ENCODE data around the gene UNK. TPM values are rescaled to one million over a fixed set of nuclear protein-coding genes. Genes with fewer than 3 reads are reported as not detected.

The UNK gene
- total RNA-seq, 2 experiments from 2014 or later, result 24.5 to 33.7 TPM

DNA sequence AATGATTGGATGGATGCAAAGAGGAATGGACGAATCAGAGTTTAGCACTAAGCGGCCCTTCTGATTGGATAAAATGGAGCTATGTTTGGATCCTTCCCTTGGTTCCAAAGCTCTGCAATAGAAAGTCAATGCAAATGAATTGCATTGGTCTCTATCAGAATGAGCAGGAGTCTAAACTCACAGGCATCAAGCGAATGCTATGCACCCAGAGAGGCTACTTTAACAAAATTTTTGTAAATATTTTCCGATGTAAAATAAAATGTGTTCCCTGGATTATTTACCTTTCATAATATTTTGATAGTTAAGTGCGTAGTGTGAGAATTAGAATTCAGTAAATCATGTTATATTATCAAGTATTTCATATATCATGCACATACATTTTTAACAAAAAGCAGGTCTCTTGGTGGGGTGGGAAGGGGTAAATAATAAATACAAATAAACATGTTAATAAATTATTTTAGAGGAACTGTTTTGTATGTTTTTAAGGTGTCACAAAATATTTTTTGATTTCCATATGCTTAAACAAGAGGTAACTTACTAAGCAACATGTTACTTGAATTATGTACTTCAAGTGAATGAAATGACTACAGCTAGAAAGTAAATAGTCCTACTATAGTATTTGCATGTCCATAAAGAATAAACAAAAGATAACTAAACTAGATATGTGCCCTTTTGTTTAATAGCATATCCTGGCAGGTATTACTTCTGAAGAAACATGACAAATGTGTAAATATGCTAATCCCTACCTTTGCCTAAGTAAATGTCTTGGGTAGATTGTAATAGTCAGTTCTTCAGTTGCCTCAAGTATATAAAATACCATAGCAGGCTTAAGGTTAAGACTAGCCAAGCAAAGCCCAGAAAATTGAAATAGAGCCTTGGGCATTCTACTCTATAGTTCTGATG is 4.4 kb upstream of the UNK start:
- ATAC-seq (no peak), DNase-seq (no peak)
- Mint-ChIP-seq H3K4me3 (peak overlapping the region; percentile 98), H3K36me3 (ENCODE audit: low read depth) (peaks cover 44% of the 10 kb centered on the region), H3K4me1 (peaks cover 46% of the 10 kb centered on the region), H3K9me3 (ENCODE audit: low read depth) (no peaks in the 10 kb centered on the region), H3K27me3 (peaks cover 1% of the 10 kb centered on the region), H3K27ac (peak overlapping the region; percentile 99)
- CTCF ChIA-PET, result interaction anchor here (0.6 to 2.3 kb wide), 11 partner anchors 10 to 622 kb away, joined by 3 to 8 read pairs (median 4); partner anchors contain the start of genes GALK1, TRIM65 and WBP2
- intact Hi-C loops (cut with DNase I, micrococcal nuclease), result loop anchor here (1.0 to 10.0 kb wide), 18 partner anchors 15 to 957 kb away; partner anchors contain the start of genes SRSF2 (in 2 of the 2), UBALD2 (in 2 of the 2), FDXR (in 1 of the 2) and GALK1 (in 1 of the 2)
- POLR2A ChIA-PET, result interaction anchor here (0.5 to 1.6 kb wide), 24 partner anchors 9 to 820 kb away, joined by 3 to 25 read pairs (median 4); partner anchors contain the start of genes GALK1, ITGB4, RECQL5 and SAP30BP

GRCh38 chr17:75783069-75783783 is 1.4 kb upstream of the UNK start:
- ChIA-PET POLR2A (interaction anchor here (0.6 to 5.1 kb wide), 6 partner anchors 9 to 446 kb away, joined by 3 to 45 read pairs (median 4); partner anchors contain the start of gene WBP2), CTCF (interaction anchor here (0.5 to 2.2 kb wide), 19 partner anchors 10 to 481 kb away, joined by 3 to 13 read pairs (median 5); partner anchors contain the start of genes GALK1, RECQL5, SAP30BP and WBP2)
- peak; percentile 18 for ATAC-seq
- intact Hi-C loops (cut with DNase I, micrococcal nuclease), result loop anchor here (5.0 to 10.0 kb wide), 4 partner anchors 409 to 954 kb away; partner anchors contain the start of genes FDXR (in 1 of the 2), MFSD11 (in 1 of the 2), SPHK1 (in 1 of the 2) and SRSF2 (in 1 of the 2)
- Mint-ChIP-seq H3K4me1 (peaks cover 52% of the 10 kb centered on the region), H3K36me3 (ENCODE audit: low read depth) (peaks cover 21% of the 10 kb centered on the region), H3K27me3 (peaks cover 1% of the 10 kb centered on the region), H3K4me3 (peak overlapping the region; percentile 91), H3K27ac (peak overlapping the region; percentile 100), H3K9me3 (ENCODE audit: low read depth) (no peaks in the 10 kb centered on the region)
- DNase-seq, result no peak

DNA sequence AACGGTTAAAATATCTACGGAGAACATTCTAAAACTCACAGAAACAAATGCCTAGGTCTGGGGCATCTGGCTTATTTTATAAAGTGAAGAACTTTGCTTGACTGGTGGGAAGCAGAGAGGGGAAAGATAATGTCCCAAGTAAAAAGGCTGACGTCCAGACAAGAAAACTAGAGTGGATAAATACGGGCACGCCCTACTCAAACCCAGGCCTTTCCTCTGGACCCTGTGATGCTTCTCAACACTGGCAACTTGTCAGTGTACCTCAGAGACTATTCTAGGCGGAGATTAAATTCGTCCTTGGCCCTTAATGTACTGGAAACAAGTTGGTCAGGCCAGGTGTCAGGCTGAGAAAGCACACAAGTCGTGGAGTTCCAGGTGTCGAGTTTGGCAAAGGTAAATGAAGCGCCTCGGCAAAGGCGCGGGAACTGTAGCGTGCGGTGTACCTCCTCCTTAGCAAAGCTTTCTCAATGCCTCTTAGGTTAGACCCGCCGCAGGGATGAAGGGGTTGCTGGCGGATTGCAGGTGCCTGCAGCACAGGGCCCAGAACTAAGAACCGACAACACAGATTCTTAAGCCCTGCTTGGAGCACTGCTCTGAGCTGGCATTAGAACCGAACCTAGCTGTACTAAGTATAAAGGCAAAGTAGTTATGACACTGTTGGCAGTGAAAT is 668 bp upstream of the UNK start:
- peaks cover 14% of the 10 kb centered on the region for H3K36me3 Mint-ChIP-seq (ENCODE audit: low read depth)
- H3K4me3 Mint-ChIP-seq, result peak overlapping the region; percentile 91
- ATAC-seq, result peak; percentile 5
- peaks cover 1% of the 10 kb centered on the region for H3K27me3 Mint-ChIP-seq
- ChIA-PET CTCF (interaction anchor here (0.6 to 2.2 kb wide), 17 partner anchors 8 to 480 kb away, joined by 3 to 13 read pairs (median 5); partner anchors contain the start of genes GALK1, RECQL5, SAP30BP and WBP2), POLR2A (interaction anchor here (0.7 to 5.1 kb wide), 5 partner anchors 9 to 71 kb away, joined by 3 to 45 read pairs (median 8); partner anchors contain the start of gene WBP2)
- H3K27ac Mint-ChIP-seq, result peak overlapping the region; percentile 100
- no peaks in the 10 kb centered on the region for H3K9me3 Mint-ChIP-seq (ENCODE audit: low read depth)
- peak; percentile 50 for DNase-seq
- peaks cover 55% of the 10 kb centered on the region for H3K4me1 Mint-ChIP-seq
- intact Hi-C loops (cut with DNase I, micrococcal nuclease), result loop anchor here (1.0 to 10.0 kb wide), 13 partner anchors 43 to 953 kb away; partner anchors contain the start of genes FBF1 (in 1 of the 2), FDXR (in 1 of the 2), GGA3 (in 1 of the 2) and GRB2 (in 1 of the 2)

DNA sequence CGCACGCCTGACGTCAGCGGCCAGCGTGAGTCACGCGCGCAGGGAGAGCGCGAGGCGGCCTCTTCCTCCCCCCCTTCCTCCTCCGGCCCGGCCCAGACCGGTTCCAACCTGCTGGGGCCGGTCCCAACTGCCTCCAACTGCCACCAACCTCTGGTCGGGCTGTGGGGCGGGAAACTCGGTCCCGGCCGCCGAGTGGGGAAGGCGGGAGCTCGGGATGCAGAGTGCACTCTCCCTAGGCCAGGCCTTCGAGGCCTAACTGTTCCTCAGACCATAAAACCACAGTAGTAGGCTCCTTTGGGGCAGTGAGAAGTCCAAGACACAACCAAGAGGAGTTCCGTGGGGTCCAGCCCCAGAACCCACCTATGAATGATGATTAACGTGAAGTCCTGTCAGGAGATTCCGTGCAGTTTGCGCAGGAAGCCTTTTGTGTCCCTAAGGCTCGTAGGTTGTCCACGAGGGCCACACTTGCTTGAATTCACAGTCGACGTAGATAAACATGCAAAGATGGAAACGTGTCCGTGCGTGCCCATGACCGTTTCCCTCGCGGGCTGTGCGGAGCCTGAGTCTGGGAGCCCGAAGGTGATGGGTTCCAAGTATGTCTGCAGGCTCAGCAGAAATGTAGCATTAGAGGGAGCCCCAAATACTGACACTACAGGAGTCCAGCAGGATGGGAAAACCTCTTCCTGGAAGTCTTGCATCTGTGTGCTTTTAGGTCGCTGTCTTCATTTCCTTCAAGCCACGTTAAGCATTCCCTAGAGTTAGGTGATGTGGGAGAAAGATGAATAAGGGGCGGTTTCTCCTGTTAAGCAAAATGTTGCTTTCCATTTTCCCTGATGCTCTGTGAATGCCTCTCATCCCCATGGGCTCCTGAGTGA is 647 bp downstream of the UNK start:
- ATAC-seq (peak; percentile 47), DNase-seq (peak; percentile 95)
- CTCF ChIA-PET, result interaction anchor here (0.8 to 3.8 kb wide), 14 partner anchors 9 to 92 kb away, joined by 3 to 21 read pairs (median 4); partner anchors contain the start of gene GALK1
- H3K9me3 Mint-ChIP-seq (ENCODE audit: low read depth), result no peaks in the 10 kb centered on the region
- H3K36me3 Mint-ChIP-seq (ENCODE audit: low read depth), result peaks cover 10% of the 10 kb centered on the region
- no peaks in the 10 kb centered on the region for H3K27me3 Mint-ChIP-seq
- POLR2A ChIA-PET, result interaction anchor here (0.5 to 5.1 kb wide), 10 partner anchors 11 to 406 kb away, joined by 3 to 45 read pairs (median 4); partner anchors contain the start of gene GALK1
- H3K27ac Mint-ChIP-seq, result peak overlapping the region; percentile 100
- peak overlapping the region; percentile 91 for H3K4me3 Mint-ChIP-seq
- H3K4me1 Mint-ChIP-seq, result peaks cover 49% of the 10 kb centered on the region
- intact Hi-C loops (cut with DNase I, micrococcal nuclease), result loop anchor here (1.0 to 10.0 kb wide), 8 partner anchors 42 to 942 kb away; partner anchors contain the start of genes ACOX1 (in 1 of the 2), GGA3 (in 1 of the 2), JMJD6 (in 1 of the 2) and METTL23 (in 1 of the 2)

DNA sequence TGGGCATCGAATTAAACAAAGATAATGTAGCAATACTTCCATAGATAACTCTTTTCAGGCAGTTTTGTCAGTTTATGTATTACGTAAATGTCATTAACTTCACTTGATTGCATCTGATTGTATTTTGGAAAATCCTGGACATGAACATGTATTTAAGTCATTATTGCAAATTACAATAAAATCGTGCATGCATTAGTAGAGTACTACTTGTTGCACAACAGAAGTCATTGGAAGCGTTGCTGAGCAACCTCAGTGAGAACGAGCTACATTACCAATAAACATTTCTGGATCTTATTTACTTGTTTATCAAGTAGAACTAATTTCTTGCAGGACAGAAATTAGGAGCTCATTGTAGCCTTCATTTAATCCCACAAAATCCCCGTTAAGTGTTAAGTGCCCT is 6.6 kb downstream of the UNK start:
- DNase-seq, result no peak
- ATAC-seq, result no peak
- Mint-ChIP-seq H3K27ac (no peak overlapping the region), H3K27me3 (no peaks in the 10 kb centered on the region), H3K4me3 (no peak overlapping the region), H3K4me1 (peaks cover 42% of the 10 kb centered on the region), H3K9me3 (ENCODE audit: low read depth) (no peaks in the 10 kb centered on the region), H3K36me3 (ENCODE audit: low read depth) (peaks cover 19% of the 10 kb centered on the region)
- POLR2A ChIA-PET, result interaction anchor here (0.7 to 0.9 kb wide), 2 partner anchors 15 to 42 kb away, joined by 3 to 4 read pairs; no protein-coding TSS in a partner anchor
- CTCF ChIA-PET, result interaction anchor here (0.6 to 2.0 kb wide), 9 partner anchors 16 to 70 kb away, joined by 3 to 6 read pairs (median 4); no protein-coding TSS in a partner anchor
- intact Hi-C loops (cut with DNase I, micrococcal nuclease), result no loop called here

DNA sequence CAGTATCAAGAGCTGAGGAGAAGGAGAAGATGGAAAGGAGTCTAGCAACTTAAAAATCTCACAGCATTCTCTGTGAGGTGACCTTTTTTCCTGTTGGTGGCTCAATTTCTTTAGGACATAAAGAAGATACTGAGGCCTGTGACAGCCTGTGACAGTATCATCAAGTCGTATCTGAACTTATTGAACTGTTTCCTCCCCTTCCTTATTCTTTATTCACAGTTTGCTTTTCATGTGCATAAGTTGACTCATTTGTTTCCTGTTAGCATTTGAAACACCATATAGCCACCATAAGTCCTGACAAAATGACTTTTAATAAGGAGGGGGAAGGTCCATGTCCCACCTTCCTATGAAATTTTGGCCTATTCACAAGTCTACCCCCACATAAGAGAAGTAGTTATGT is 8.9 kb downstream of the UNK start:
- peak overlapping the region; percentile 13 for H3K27ac Mint-ChIP-seq
- POLR2A ChIA-PET, result no interaction called here
- peaks cover 23% of the 10 kb centered on the region for H3K36me3 Mint-ChIP-seq (ENCODE audit: low read depth)
- H3K4me3 Mint-ChIP-seq, result no peak overlapping the region
- no peak for DNase-seq
- H3K9me3 Mint-ChIP-seq (ENCODE audit: low read depth), result no peaks in the 10 kb centered on the region
- H3K4me1 Mint-ChIP-seq, result peaks cover 25% of the 10 kb centered on the region
- intact Hi-C loops (cut with DNase I, micrococcal nuclease), result no loop called here
- CTCF ChIA-PET, result interaction anchor here (0.6 to 1.2 kb wide), 2 partner anchors 33 to 951 kb away, joined by 3 read pairs; no protein-coding TSS in a partner anchor
- peak; percentile 64 for ATAC-seq
- H3K27me3 Mint-ChIP-seq, result no peaks in the 10 kb centered on the region

DNA sequence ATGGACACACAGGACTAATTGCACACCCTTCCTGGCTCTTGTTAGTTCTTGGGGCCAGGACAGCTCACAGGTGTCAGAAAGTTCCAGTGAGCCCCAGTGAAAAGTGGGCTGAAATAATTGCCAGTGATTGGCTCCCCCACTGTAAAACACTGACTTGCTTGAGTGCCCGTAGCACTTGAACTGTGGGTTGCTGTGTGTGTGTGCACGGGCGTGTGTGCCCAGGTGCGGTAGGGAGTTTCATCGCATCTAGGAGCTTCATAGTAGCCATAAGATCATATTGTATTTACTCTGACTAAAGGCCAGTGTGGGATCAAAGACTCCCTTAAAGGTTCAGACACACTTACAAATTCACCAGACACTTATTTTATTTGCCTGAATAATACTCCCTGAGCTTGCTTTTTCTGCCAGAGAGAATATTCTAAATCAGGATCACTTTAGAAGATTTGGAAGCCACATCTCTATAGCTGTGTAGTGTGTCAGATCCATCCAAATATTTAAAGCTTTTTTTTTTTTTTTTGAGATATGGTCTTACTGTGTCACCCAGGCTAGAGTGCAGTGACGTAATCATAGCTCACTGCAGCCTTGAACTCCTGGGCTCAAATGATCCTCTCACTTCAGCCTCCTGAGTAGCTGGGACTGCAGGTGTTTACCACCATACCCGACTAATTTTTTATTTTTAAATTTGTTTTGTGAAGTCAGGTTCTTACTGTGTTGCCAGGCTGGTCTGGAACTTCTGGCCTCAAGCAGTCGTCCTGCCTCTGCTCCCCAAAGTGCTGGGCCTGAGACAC is 11.4 kb downstream of the UNK start:
- H3K27ac Mint-ChIP-seq, result no peak overlapping the region
- intact Hi-C loops (cut with DNase I, micrococcal nuclease), result no loop called here
- no peaks in the 10 kb centered on the region for H3K27me3 Mint-ChIP-seq
- ChIA-PET CTCF (interaction anchor here (0.9 to 2.9 kb wide), 7 partner anchors 9 to 48 kb away, joined by 3 to 14 read pairs (median 5); partner anchors contain the start of genes GALK1 and UNK), POLR2A (interaction anchor here (0.8 to 2.3 kb wide), 3 partner anchors 16 to 26 kb away, joined by 3 to 5 read pairs (median 4); a partner anchor contains a TSS)
- no peak for DNase-seq
- no peaks in the 10 kb centered on the region for H3K9me3 Mint-ChIP-seq (ENCODE audit: low read depth)
- H3K4me1 Mint-ChIP-seq, result peaks cover 20% of the 10 kb centered on the region
- H3K4me3 Mint-ChIP-seq, result no peak overlapping the region
- ATAC-seq, result no peak
- H3K36me3 Mint-ChIP-seq (ENCODE audit: low read depth), result peaks cover 28% of the 10 kb centered on the region

- ATAC-seq (no peak), DNase-seq (no peak)
- ChIA-PET CTCF (interaction anchor here (0.9 kb wide), 1 partner anchor 13 kb away, joined by 4 read pairs; no protein-coding TSS in a partner anchor), POLR2A (interaction anchor here (1.8 kb wide), 1 partner anchor 19 kb away, joined by 4 read pairs; no protein-coding TSS in a partner anchor)
- Mint-ChIP-seq H3K4me1 (peaks cover 11% of the 10 kb centered on the region), H3K4me3 (no peak overlapping the region), H3K36me3 (ENCODE audit: low read depth) (peaks cover 17% of the 10 kb centered on the region), H3K9me3 (ENCODE audit: low read depth) (no peaks in the 10 kb centered on the region), H3K27ac (no peak overlapping the region), H3K27me3 (no peaks in the 10 kb centered on the region)
- intact Hi-C loops (cut with DNase I, micrococcal nuclease), result no loop called here
Measured at GRCh38 chr17:75799402-75799801, 14.8 kb downstream of the UNK start.

- Mint-ChIP-seq H3K4me3 (no peak overlapping the region), H3K27me3 (no peaks in the 10 kb centered on the region), H3K36me3 (ENCODE audit: low read depth) (peaks cover 7% of the 10 kb centered on the region), H3K9me3 (ENCODE audit: low read depth) (no peaks in the 10 kb centered on the region), H3K4me1 (peaks cover 12% of the 10 kb centered on the region), H3K27ac (no peak overlapping the region)
- intact Hi-C loops (cut with DNase I, micrococcal nuclease), result no loop called here
- ChIA-PET POLR2A (no interaction called here), CTCF (interaction anchor here (0.7 to 1.7 kb wide), 6 partner anchors 14 to 54 kb away, joined by 3 to 6 read pairs (median 4); no protein-coding TSS in a partner anchor)
- no peak for DNase-seq
- ATAC-seq, result no peak
Measured at GRCh38 chr17:75803883-75804282, 19.3 kb downstream of the UNK start.

All from activated CD4-positive, alpha-beta T cell treated with anti-CD3 and anti-CD28 coated beads for 36 hours (primary cell).